Astrocyte (in vitro differentiated cells and primary cell): ENCODE measurements around the gene FAM3B.

Experiments
- EZH2 ChIP-seq: IDR thresholded peaks from 2 replicates; pipeline ENCODE4 v1.6.1; 2012; ENCODE audit warnings: mild to moderate bottlenecking, low read length, inconsistent platforms; ENCODE audit not compliant: insufficient read depth
- TF ChIP-seq, protein P1 (sequence below): IDR thresholded peaks from 2 replicates; pipeline ENCODE4 v1.5.1; 2011; ENCODE audit warnings: low read depth, mild to moderate bottlenecking, inconsistent platforms, low read length, moderate library complexity; ENCODE audit not compliant: insufficient read depth

GRCh38 chr21:41358193-41359166 lies 41.9 kb downstream of the FAM3B start:
- TF ChIP-seq, protein P1, sequence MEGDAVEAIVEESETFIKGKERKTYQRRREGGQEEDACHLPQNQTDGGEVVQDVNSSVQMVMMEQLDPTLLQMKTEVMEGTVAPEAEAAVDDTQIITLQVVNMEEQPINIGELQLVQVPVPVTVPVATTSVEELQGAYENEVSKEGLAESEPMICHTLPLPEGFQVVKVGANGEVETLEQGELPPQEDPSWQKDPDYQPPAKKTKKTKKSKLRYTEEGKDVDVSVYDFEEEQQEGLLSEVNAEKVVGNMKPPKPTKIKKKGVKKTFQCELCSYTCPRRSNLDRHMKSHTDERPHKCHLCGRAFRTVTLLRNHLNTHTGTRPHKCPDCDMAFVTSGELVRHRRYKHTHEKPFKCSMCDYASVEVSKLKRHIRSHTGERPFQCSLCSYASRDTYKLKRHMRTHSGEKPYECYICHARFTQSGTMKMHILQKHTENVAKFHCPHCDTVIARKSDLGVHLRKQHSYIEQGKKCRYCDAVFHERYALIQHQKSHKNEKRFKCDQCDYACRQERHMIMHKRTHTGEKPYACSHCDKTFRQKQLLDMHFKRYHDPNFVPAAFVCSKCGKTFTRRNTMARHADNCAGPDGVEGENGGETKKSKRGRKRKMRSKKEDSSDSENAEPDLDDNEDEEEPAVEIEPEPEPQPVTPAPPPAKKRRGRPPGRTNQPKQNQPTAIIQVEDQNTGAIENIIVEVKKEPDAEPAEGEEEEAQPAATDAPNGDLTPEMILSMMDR, result no peak
- TF ChIP-seq EZH2, result no peak
